HCT116 (cell line): ENCODE measurements around the gene TP53RK.

Experiments used
- POLR2A ChIP-seq: IDR thresholded peaks from 2 replicates; pipeline ENCODE4 v1.7.0; 2011; ENCODE audit warnings: borderline replicate concordance; ENCODE audit not compliant: insufficient read depth, insufficient read length; ENCODE audit errors: extremely low read depth
- RAD21 ChIP-seq: IDR thresholded peaks from 2 replicates; pipeline ENCODE4 v1.6.1; 2012; ENCODE audit warnings: low read depth, mild to moderate bottlenecking

DNA sequence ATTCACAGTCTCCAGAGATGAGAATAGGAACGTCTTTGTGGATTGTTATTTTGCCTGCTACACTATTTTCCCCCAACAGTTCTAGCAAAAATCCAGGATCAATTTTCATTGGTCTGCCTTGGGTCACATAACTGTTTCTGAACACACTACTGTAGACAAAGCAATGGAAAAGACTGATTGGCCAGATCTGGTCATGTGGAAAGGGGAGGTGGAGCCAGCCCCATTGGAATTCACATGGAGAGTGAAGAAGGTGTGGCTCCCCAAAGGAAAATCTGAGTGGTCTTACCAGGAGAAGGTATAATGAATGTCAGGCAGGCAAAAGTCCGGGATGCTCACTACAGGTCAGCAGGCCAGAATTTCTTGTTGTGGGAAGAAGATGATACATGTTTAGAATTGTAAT lies 9.5 kb upstream of the TP53RK start:
- TF ChIP-seq POLR2A (no peak), RAD21 (no peak)
